Gastrocnemius medialis (tissue), 4 donors: ENCODE data around the gene NUMB. TPM values are rescaled to one million over a fixed set of nuclear protein-coding genes. Genes with fewer than 3 reads are reported as not detected.

Experiments
- ATAC-seq, 2 donors: fragments of 150-250 bp; one replicate each; pipeline ENCODE4 v1.9.1; 2016
- DNase-seq, 2 donors: peaks; one replicate each; pipeline ENCODE4 v3.0.0-alpha.2; 2019
- H3K27ac ChIP-seq, 4 donors: fragments of 200-600 bp; sonication (generic); 1 replicate in 1 of 4; 2 replicates in 3 of 4; pipeline ENCODE4 v1.5.1; 2016 to 2018; ENCODE audit warnings: mild to moderate bottlenecking in 2 of 4, moderate library complexity in 1 of 4
- H3K27me3 ChIP-seq, 3 donors: fragments of 200-600 bp; sonication (generic) in 2 of 3; 1 replicate in 1 of 3; 2 replicates in 2 of 3; pipeline versions ENCODE4 v1.5.1 to v1.6.0; 2016 to 2019; ENCODE audit warnings: mild to moderate bottlenecking in 1 of 3, moderate library complexity in 1 of 3
- H3K36me3 ChIP-seq, 2 donors: fragments of 200-600 bp; sonication (generic) in 1 of 2; one replicate each; pipeline ENCODE4 v1.5.1; 2017 to 2018
- H3K4me1 ChIP-seq, 2 donors: fragments of 200-600 bp; sonication (generic) in 1 of 2; one replicate each; pipeline ENCODE4 v1.5.1; 2016 to 2017; ENCODE audit warnings: mild to moderate bottlenecking in 2 of 2
- H3K4me3 ChIP-seq, 4 donors: fragments of 200-600 bp; sonication (generic) in 3 of 4; 1 replicate in 1 of 4; 2 replicates in 3 of 4; pipeline ENCODE4 v1.5.1; 2016 to 2019; ENCODE audit warnings: mild to moderate bottlenecking in 2 of 4
- H3K9me3 ChIP-seq, 3 donors: fragments of 200-600 bp; sonication (generic) in 2 of 3; 1 replicate in 1 of 3; 2 replicates in 2 of 3; pipeline ENCODE4 v1.5.1; 2016 to 2019
- POLR2A ChIP-seq, 2 donors: fragments of 450-650 bp; IDR thresholded peaks; one replicate each; pipeline ENCODE4 v1.6.1; 2017; ENCODE audit warnings: antibody characterized with exemption in 2 of 2, mild to moderate bottlenecking in 2 of 2, moderate library complexity in 2 of 2
- in situ Hi-C, 4 donors: fragments of 200-750 bp; cut with MboI; loops; one replicate each; pipeline versions ENCODE4 v1.15.0 to v1.8.0; 2017; ENCODE audit warnings: low sequenced_read_pairs in 4 of 4
- intact Hi-C: fragments of 100-400 bp; cut with DNase I; formaldehyde crosslinking; loops from one replicate; pipeline ENCODE4 v1.15.1; 2023; ENCODE audit warnings: low total_unique reads
- total RNA-seq, 4 donors: library from RNA; depleted of rRNA; stranded (reverse); fragments of >200 nt; gene quantifications; one replicate each; pipeline versions ENCODE4 v1.1.0 to v1.2.3, GENCODE V29; 2016
- TF ChIP-seq, protein P1 (sequence below), 5 experiments: fragments of 450-650 bp in 3 of 5; fragments of 200-600 bp in 2 of 5; sonication (generic) in 2 of 5; IDR thresholded peaks in 4 of 5; conservative IDR thresholded peaks in 1 of 5; 1 replicate in 4 of 5; 2 replicates in 1 of 5; pipeline ENCODE4 v1.5.1; 2016 to 2019; ENCODE audit warnings: antibody characterized with exemption in 5 of 5, mild to moderate bottlenecking in 3 of 5, moderate library complexity in 3 of 5

The NUMB gene
- total RNA-seq, 4 donors from 2014 or later, result 14.3 to 29.8 (median 23.6) TPM

DNA sequence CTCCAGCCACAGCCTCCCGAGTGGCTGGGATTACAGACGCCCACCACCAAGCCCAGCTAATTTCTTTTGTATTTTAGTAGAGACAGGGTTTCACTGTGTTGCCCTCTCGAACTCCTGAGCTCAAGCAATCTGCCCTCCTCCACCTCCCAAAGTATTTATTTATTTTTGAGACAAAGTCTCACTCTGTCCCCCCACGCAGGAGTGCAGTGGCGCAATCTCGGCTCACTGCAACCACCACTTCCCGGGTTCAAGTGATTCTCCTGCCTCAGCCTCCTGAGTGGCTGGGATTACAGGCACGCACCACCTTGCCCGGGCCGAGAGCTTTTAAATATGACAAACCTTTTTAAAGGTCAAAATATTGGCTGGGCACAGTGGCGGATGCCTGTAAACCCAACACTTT, 14.6 kb downstream of the NUMB start:
- Histone ChIP-seq H3K27ac (no peak overlapping the region), H3K36me3 (no peaks in the 10 kb centered on the region), H3K27me3 (no peaks in the 10 kb centered on the region), H3K9me3 (no peaks in the 10 kb centered on the region), H3K4me1 (peaks cover 5 to 9% of the 10 kb centered on the region in 2 donors), H3K4me3 (no peak overlapping the region)
- DNase-seq (no peak), ATAC-seq (no peak)
- TF ChIP-seq POLR2A (IDR thresholded peaks at IDR 0.05), result no peak
- TF ChIP-seq, protein P1, sequence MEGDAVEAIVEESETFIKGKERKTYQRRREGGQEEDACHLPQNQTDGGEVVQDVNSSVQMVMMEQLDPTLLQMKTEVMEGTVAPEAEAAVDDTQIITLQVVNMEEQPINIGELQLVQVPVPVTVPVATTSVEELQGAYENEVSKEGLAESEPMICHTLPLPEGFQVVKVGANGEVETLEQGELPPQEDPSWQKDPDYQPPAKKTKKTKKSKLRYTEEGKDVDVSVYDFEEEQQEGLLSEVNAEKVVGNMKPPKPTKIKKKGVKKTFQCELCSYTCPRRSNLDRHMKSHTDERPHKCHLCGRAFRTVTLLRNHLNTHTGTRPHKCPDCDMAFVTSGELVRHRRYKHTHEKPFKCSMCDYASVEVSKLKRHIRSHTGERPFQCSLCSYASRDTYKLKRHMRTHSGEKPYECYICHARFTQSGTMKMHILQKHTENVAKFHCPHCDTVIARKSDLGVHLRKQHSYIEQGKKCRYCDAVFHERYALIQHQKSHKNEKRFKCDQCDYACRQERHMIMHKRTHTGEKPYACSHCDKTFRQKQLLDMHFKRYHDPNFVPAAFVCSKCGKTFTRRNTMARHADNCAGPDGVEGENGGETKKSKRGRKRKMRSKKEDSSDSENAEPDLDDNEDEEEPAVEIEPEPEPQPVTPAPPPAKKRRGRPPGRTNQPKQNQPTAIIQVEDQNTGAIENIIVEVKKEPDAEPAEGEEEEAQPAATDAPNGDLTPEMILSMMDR (IDR thresholded peaks at IDR 0.05 in 4 of 5, conservative IDR thresholded peaks at IDR 0.05 in 1 of 5), result no peak
- in situ Hi-C loops (no loop called here), intact Hi-C loops (no loop called here)

DNA sequence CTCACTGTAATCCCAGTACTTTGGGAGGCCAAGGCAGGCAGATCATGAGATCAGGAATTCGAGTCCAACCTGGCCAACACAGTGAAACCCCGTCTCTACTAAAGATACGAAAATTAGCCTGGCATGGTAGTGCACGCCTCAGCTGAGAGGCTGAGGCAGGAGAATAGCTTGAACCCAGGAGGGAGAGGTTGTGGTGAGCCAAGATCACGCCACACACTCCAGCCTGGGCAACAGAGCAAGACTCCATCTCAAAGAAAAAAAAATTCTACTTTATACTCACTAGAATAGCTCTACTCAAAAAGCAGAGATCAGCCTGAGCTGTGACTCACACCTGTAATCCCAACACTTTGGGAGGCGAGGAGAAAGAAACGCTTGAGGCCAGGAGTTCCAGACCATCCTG, 17.1 kb downstream of the NUMB start:
- intact Hi-C loops, result no loop called here
- DNase-seq (no peak), ATAC-seq (no peak)
- Histone ChIP-seq H3K36me3 (no peaks in the 10 kb centered on the region), H3K4me3 (no peak overlapping the region), H3K27ac (no peak overlapping the region), H3K4me1 (peaks cover 5 to 17% of the 10 kb centered on the region in 2 donors), H3K27me3 (no peaks in the 10 kb centered on the region), H3K9me3 (no peaks in the 10 kb centered on the region)
- in situ Hi-C loops, result no loop called here
- no peak for TF ChIP-seq POLR2A (IDR thresholded peaks at IDR 0.05)
- TF ChIP-seq, protein P1 (IDR thresholded peaks at IDR 0.05 in 4 of 5, conservative IDR thresholded peaks at IDR 0.05 in 1 of 5), result no peak

DNA sequence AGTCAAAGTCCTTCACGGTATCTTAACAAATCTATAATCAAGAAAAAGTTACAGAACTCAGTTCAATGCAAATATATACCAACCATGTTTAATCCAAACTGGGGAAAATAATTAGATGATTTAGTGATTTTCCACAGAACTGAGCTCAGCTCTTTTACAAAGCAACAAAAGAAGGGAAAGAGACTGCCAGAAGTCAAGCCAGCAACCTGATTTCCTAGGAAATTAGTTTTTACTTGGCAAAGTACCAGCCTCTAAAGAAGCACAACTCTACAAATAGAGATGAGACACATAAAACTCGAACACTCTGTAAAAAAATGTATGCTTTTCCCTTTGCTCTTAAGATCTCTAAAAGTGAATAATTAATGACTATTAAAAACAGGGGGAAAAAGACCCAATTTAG, 19.4 kb downstream of the NUMB start:
- intact Hi-C loops (no loop called here), in situ Hi-C loops (no loop called here)
- H3K36me3 ChIP-seq, result no peaks in the 10 kb centered on the region
- no peak for TF ChIP-seq POLR2A (IDR thresholded peaks at IDR 0.05)
- TF ChIP-seq, protein P1 (IDR thresholded peaks at IDR 0.05 in 4 of 5, conservative IDR thresholded peaks at IDR 0.05 in 1 of 5), result no peak
- no peak overlapping the region for H3K27ac ChIP-seq
- DNase-seq, result no peak
- no peak for ATAC-seq
- H3K4me3 ChIP-seq, result no peak overlapping the region
- H3K4me1 ChIP-seq, result peaks cover 5 to 17% of the 10 kb centered on the region in 2 donors
- no peaks in the 10 kb centered on the region for H3K9me3 ChIP-seq
- H3K27me3 ChIP-seq, result no peaks in the 10 kb centered on the region

DNA sequence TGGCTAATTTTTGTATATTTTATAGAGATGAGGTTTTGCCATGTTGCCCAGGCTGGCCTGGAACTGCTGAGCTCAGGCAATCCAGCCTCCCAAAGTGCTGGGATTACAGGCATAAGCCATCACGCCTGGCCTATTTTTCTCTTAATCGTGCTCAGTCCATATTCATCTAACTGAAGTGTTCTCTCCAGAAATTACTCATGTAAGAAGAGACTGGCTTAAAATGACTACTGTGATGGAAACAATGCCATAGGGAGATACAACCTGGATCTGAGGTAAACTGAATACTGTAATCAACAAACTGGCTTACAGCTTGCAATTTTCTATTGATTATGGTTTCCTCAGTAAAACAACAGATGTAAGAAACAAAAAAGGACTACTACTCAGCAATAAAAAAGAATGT, 21.1 kb downstream of the NUMB start:
- Histone ChIP-seq H3K4me3 (no peak overlapping the region), H3K27ac (no peak overlapping the region), H3K9me3 (no peaks in the 10 kb centered on the region), H3K4me1 (peaks cover 5 to 17% of the 10 kb centered on the region in 2 donors), H3K36me3 (no peaks in the 10 kb centered on the region), H3K27me3 (no peaks in the 10 kb centered on the region)
- in situ Hi-C loops (no loop called here), intact Hi-C loops (no loop called here)
- no peak for DNase-seq
- no peak for TF ChIP-seq POLR2A (IDR thresholded peaks at IDR 0.05)
- TF ChIP-seq, protein P1 (IDR thresholded peaks at IDR 0.05 in 4 of 5, conservative IDR thresholded peaks at IDR 0.05 in 1 of 5), result no peak
- no peak for ATAC-seq

DNA sequence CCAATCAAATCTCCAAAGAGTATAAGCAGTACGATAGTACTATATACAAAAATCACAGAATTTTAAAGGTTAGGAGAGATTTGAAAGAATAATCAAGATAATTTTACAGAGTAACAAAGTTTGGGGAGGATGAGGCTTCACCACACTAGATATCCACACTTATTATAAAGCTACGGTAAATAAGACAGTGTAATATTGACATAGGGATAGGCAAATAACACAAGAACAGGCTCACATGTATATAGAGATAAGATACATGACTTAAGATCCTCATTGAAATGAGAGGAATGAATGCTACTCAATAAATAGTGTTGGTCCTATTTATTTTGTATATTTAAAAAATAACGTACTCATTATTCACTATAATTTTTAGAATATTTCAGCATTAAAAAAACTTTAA, 26.2 kb downstream of the NUMB start:
- DNase-seq (no peak), ATAC-seq (no peak)
- H3K27me3 ChIP-seq, result no peaks in the 10 kb centered on the region
- TF ChIP-seq, protein P1 (IDR thresholded peaks at IDR 0.05 in 4 of 5, conservative IDR thresholded peaks at IDR 0.05 in 1 of 5), result no peak
- no peak for TF ChIP-seq POLR2A (IDR thresholded peaks at IDR 0.05)
- H3K27ac ChIP-seq, result no peak overlapping the region
- intact Hi-C loops, result no loop called here
- in situ Hi-C loops, result no loop called here
- no peak overlapping the region for H3K4me3 ChIP-seq
- no peaks in the 10 kb centered on the region for H3K9me3 ChIP-seq
- H3K36me3 ChIP-seq, result no peaks in the 10 kb centered on the region
- H3K4me1 ChIP-seq, result peaks cover 7 to 11% of the 10 kb centered on the region in 2 donors
